GM21423 (cell line): ENCODE results near the gene GOLGA6A.
"Not testable (repeated sequence)": the region's sequence is repeated elsewhere in the genome, so short reads cannot be mapped to it uniquely, and the experiment has no call there.

Source experiments
- ATAC-seq: cut with Tn5 transposase; IDR thresholded peaks from one replicate; pipeline ENCODE4 v1.9.1; 2021; ENCODE audit warnings: mild to moderate bottlenecking, moderate library complexity; ENCODE audit not compliant: unreplicated experiment

Gene GOLGA6A

DNA sequence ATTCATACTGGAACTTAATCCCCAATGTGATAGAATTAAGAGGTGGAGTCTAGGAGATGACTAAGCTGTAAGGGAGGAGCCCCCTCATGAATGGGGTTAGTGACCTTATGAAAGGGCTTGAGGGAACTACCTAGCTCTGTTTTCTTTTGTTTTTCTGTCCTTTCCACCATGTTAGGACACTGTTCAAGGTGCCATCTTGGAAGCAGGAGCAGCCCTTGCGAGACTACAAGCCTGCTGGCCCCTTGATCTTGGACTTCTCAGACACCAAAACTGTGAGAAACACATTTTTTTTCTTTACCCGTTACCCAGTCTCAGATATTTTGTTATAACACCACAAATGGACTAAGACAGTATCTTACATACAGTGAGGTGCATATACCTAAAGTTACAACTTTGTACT, 26.5 kb downstream of the GOLGA6A start:
- no peak for ATAC-seq

DNA sequence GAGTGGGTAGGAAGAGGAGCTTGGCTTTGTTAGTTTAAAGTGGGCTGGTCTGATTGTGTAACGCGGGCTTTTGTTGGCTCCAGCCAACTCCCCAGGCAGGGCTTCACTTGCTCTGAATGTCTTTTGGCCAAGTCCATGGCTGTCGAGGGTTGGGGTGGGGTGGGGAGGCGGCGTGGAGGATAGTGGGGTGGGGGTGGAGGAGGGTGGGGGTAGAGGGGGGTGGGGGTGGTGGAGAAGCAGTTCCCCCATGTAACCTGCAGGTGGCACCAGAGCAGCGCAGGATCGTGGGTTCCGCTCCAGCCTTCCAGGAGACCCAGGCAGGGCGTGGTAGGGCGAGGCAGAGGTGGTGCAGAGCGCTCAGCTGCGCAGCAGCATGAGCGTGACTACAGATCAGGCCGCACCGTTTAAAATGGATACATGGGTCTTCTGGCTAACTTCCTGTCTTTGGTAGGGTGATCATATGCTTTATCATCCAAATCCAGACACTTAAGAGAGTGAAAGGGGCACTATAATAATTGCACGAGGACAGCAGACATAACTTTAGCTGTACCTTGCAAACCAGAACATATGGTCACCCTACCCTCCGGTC, 28.3 kb downstream of the GOLGA6A start:
- no peak for ATAC-seq

DNA sequence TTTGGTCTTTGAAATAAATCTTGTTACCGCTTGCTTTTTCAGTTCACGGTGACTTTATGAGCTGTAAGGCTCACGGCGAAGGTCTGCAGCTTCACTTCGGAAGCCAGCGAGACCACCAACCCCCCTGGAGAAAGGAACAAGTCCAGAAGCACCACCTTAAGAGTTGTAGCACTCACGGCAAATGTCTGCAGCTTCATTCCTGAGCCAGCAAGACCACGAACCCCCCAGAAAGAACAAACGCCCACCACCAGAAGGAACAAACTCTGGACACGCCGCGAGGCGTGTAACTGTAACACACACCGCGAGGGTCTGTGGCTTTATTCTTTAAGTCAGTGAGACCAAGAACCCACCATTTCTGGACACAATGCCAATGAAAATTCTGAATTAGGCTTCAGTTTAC, 28.8 kb downstream of the GOLGA6A start:
- ATAC-seq: no peak

DNA sequence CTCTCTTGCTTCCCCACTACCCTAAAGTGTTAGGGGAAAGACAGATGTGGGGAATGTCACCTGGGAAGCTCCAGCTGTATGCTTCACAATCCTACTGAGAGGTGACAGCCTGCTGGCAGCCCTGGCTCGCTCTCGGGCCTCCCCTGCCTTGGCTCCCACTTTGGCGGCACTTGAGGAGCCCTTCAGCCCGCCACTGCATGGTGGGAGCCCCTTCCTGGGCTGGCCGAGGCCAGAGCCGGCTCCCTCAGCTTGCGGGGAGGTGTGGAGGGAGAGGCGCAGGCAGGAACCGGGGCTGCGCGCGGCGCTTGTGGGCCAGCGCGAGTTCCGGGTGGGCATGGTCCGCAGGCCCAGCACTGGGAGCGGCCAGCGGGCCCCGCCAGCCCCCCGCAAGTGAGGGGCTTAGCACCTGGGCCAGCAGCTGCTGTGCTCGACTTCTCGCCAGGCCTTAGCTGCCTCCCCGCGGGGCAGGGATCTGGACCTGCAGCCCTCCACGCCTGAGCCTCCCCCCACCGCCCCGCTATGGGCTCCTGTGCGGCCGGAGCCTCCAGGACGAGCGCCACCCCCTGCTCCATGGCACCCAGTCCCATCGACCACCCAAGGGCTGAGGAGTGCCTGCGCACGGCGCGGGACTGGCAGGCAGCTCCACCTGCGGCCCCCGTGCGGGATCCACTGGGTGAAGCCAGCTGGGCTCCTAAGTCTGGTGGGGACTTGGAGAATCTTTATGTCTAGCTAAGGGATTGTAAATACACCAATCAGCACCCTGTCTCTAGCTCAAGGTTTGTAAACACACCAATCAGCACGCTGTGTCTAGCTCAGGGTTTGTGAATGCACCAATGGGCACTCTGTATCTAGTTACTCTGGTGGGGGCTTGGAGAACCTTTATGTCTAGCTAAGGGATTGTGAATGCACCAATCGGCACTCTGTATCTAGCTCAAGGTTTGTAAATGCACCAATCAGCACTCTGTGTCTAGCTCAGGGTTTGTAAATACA, 29.8 kb downstream of the GOLGA6A start:
- ATAC-seq: not testable (repeated sequence)

DNA sequence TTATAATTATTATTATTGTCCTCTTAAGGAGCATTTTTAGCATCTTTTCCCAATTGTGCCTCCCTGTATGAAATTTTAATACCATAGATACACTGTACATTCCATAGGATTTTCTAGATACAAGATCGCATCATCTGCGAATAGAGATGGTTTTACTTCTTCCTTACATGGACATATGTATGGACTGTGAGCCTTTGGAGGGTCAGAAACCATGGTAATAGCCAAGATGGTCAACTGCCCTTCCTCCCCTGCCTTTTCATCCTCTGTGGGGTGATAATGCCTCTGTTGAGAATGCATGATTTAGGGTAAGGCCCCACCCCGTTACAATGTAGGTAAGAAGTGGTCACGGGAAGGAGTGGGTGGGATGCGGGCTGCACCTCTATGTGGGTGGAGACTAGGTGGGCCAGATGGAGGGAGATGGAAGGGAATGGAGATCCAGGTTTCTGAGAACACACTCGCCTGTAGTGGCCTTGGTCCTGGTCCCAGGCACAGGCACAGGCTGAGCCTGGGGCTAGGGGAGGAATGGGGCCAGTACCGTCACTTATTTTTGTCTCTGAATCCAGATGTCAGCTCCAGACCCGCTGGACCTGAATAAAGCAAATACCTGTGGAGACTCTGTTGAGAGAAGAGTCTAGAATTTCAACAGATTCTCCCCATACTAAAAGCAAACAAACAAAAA, 31.7 kb downstream of the GOLGA6A start:
- ATAC-seq: no peak

DNA sequence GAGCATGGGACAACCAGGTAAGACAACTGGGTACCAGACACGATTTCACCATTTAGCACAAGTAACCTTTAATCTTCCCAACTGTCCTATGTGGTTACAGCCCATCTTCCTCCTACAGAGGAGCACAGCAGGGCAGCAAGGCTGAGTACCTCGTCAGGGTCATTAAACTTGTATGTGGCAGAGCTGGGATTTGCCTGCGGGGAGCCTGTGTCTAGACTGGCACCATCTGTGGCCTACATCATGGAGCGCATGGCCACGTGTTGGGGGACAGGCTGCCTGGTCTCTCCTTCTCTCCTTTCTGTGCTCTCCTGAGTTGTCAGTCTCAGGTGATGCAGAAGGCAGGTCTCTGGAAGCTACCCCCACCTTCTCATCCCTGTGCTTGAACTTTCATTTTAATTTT, 32.2 kb downstream of the GOLGA6A start:
- ATAC-seq: no peak

DNA sequence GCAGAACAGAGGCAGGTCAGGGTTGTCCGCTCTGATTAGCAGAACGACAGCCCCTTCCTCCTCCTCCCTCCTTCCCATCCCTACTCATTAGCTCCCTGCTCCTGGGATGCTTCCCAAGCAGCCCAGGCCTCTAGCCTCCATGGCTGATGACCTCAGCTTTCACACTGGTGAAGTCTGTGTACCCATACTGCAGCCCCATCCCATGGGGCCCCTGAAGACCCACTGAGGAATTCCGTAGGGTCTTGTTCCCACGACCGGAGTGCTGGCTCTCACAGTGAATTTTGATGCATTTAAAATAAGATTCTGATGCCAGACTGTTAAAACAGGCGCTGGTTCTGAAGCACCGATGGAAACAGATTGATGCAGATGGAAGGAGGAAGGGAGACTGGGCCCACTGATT, 36.1 kb downstream of the GOLGA6A start:
- ATAC-seq: no peak

DNA sequence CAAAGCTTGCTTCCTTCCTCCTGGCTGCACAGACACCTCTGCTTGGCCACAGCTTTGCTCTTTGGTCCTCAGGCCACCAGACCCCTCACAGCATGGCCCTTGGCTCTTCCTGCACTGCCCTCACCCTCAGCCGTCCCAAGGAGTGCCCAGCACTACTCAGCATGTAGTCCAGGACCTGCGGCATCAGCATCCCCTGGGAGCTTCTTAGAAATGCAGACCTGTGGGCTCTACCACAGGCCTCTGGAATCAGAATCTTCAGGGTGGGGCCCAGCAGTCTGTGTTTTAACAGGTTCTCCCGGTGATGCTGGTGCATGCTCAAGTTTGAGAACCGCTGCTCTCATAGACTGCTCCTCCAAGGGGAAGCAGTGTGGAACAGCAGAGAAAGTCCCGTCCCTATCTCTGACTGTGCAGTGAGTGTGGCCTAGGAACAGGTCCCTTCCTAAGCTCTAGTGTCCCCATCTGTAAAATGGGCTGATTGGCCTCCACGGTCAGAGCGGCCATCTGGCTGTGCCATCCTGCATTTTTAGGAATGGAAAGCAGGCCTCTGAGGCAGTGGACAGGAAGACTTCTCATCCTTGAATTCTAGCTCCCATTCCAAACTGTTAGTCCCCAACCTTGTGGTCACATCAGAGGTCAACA, 36.6 kb downstream of the GOLGA6A start:
- no peak for ATAC-seq

DNA sequence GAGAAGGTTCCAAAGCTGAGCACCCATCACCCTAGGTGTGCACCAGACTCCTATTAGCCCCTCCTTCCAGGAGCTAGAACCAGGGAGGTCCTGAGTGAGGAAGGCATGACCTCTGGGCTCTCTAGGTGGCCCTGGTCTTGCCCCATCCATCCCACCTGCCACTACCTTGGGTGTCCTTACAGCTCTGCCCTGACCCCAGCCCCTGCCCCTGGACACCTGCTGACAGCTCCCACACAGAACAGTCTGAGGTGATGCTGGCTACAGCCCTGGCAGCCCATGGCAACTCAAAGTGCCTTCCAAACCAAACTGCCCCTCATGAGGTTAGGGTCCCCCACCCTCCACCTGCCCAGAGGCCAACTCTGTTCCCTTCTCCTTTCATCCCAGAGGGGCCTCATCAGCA, 37.2 kb downstream of the GOLGA6A start:
- ATAC-seq: no peak

DNA sequence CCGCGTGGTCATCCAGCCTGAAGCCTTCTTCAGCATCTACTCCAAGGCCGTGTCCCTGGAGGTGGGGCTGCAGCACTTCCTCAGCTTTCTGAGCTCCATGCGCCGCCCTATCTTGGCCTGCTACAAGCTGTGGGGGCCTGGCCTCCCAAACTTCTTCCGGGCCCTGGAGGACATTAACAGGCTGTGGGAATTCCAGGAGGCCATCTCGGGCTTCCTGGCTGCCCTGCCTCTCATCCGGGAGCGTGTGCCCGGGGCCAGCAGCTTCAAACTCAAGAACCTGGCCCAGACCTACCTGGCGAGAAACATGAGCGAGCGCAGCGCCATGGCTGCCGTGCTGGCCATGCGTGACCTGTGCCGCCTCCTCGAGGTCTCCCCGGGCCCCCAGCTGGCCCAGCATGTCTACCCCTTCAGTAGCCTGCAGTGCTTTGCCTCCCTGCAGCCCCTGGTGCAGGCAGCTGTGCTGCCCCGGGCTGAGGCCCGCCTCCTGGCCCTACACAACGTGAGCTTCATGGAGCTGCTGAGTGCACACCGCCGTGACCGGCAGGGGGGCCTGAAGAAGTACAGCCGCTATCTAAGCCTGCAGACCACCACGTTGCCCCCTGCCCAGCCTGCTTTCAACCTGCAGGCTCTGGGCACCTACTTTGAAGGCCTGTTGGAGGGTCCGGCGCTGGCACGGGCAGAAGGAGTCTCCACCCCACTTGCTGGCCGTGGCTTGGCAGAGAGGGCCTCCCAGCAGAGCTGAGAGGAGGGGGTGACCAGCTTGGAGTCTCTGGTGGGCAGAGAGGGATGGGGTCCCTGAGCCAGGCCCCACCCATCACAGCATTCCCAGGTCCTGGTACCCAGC, 37.9 kb downstream of the GOLGA6A start:
- no peak for ATAC-seq

DNA sequence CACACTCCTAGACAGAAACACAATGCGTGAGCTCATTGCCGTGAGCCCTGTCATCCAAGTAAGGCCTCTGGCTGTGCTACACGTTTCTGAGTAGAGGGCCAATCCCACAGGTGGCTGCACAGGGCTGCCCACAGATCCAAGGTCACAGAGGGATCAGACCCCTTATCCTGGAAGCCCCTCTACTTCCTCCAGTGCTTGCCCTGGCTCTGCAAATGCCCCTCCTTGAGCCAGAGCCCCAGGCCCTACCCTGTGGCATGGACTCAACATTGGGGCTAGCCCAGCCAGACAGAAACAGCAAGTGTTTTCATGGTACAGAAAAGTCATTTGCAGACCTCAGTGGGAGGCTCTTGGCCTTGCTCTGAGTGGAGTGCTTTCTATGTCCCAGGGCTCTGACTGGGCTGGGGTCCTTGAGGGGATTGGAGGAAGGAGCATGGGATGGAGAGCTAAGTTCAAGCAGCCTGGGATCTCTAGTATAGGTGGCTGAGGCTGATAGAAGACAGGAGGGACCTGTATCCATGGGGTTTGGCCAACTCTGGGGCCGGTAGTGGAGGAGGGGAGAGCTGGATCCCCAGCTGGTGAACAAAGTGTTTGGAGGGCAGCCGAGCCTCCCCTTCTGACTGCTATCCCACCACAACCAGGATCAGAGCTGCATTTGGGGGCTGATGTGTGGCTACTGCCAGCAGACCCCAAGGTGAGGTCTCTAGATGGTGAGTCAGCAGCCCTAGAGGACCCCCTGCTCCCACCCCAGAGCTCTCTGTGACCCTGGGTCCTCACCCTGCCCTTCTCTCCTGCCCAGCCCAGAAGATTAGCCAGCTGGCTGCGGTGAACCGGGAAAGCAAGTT, 38.7 kb downstream of the GOLGA6A start:
- no peak for ATAC-seq

DNA sequence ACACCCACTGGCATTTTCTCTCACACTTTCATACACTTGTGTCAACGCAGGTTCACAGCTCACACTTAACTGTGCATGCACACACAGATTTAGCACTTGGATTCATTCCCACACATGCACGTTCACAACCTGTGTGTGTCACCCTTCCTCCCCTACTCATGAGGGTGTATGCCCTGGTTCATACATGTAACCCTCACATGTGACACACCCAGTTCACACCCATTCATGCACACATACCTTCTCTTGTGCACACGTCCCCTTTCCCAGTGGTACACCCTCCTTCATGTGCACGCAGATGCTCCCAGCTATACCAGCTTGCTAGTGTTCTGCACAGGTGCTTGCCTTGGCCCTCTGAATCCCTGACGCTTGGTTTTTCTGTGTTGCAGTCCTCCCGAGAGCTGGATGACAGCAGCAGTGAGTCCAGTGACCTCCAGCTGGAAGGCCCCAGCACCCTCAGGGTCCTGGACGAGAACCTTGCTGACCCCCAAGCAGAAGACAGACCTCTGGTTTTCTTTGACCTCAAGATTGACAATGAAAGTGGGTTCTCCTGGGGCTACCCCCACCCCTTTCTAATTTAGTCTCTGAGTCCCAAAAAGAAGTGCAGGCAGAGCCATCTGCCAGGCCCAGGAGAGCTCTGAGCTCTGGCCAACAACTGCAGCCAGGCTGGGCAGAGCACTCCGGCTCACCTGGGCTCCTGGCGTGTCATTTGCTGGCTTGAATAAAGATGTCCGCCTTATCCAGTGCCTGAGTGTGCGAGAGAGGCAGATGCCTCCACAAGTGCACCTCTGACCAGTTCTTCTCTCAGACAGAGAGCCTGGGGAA, 39.5 kb downstream of the GOLGA6A start:
- no peak for ATAC-seq

DNA sequence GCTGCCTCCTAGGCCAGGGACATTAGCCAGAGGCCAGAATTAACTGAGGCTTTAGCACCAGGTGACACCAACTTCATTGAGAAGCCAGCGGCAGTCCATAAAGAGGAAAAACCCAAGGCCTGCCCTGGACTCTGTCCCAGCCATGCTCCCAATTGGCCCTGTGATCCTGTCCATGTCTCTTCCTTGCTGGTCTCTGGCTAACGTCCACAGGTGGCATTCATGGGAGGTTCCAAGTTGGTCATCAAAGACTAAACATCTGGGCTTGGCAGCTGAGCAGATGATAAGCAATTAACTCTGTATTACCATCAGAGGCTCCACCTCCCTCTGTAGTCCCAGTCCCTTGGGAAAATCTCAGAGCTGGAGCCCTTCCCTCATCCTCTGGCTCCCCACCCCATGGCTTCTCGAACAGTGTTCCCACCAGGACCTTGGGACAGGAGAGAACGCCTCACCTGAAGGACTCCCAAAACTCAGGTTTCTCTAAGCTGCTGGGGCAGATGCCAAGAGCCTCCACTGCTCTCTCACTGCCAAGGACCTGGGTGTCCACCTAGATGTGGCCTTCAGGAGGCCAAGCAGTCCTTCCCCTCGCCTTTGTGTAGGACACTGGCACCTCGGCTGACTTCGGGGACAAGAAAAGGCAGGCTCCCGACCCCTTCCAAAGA, 40.4 kb downstream of the GOLGA6A start:
- no peak for ATAC-seq

DNA sequence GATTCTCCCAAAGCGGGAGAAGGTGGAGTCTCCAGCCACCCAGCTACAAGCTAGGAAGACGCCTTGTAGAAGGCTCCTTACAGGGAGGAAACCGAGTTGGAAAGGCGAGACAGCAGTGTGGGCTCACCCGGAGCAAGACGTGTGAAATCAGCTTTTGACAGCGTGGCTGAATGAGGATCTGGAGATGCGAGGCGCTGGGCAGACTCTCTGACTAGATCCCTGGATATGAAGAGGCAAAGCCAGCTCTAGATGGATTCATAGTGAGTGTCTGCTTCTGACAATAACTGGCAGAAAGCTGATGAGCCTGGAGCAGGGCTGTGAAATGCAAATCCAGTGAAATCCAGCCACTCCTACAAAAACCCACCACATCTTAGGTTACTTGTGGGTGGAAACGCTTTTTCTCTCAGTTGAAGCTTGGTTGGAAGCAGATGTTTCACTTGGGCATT, 41.0 kb downstream of the GOLGA6A start:
- ATAC-seq: no peak

DNA sequence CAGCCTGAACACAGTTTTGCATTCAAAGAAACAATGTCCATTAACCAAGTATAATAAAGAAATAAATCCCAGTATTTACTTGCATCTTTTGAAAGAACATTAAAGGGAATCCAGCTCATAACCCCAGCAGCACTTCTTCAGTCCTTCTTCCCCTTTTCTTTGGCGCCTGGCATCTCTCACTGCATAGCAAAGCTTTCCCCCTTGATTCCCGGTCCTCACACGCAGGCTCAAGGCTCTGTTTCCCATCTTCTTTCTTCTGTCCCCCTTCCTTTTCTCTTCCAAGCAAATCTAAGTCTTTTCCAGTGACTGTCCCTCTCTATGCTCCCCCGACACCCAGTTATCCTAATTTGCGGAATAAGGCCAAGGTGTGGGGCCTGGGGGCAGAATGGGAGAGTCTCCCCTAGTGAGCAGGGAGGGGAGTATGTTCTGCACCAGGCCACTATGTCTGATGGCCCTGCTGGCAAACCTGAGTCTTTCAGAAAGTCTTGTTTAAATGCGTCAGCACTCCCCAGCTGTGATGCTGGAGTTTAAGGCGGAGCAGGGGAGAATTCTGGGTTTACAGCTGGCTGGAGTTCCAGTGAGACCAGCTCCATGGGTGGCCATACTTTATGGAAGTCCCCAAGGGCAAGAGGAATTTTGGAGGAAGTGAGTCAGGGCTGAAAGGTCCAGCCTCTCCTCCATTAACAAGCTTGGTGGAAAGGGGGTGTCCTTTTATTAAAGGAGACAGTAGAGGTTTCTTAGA, 42.1 kb downstream of the GOLGA6A start:
- no peak for ATAC-seq

DNA sequence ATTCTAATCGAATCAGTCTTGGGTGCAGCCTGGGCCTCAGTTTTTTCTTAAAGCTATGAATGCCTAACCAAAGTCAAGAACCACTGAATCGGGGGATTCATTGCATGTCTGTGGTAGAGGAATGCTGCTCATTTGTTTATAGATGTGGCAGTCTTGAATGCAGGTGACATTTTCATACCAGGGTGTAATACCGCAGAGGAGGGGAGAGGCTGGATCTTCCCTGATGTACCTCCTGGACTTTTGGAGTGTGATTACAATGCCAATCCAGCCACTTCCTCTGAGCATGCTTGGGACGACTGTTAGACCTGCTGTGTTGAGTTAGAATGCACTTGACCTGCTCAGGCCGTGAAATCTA, 42.7 kb downstream of the GOLGA6A start:
- ATAC-seq: no peak
